Trophoblast cell (in vitro differentiated cells and primary cell): ENCODE results near the gene DNAH2.

ENCODE experiments used
- DNase-seq, 2 donors: peaks; one replicate each; pipeline ENCODE4 v3.0.0-alpha.2; 2016
- H2AFZ ChIP-seq: 2 replicates; pipeline ENCODE4 v1.6.1; 2013; ENCODE audit warnings: low read length, moderate library complexity, mild to moderate bottlenecking; ENCODE audit not compliant: insufficient read depth, poor library complexity
- H2AK5ac ChIP-seq: 2 replicates; pipeline ENCODE4 v1.6.1; 2013; ENCODE audit warnings: mild to moderate bottlenecking, low read length
- H2BK120ac ChIP-seq: 2 replicates; pipeline ENCODE4 v1.6.1; 2013; ENCODE audit warnings: low read length, mild to moderate bottlenecking, moderate library complexity; ENCODE audit not compliant: insufficient read depth, poor library complexity
- H2BK12ac ChIP-seq: 2 replicates; pipeline ENCODE4 v1.6.1; 2013; ENCODE audit warnings: mild to moderate bottlenecking, low read length, moderate library complexity
- H2BK5ac ChIP-seq: 2 replicates; pipeline ENCODE4 v1.6.1; 2013; ENCODE audit warnings: low read length, low read depth, moderate library complexity, mild to moderate bottlenecking; ENCODE audit not compliant: poor library complexity
- H3K14ac ChIP-seq: 2 replicates; pipeline ENCODE4 v1.6.1; 2013; ENCODE audit warnings: mild to moderate bottlenecking, low read length
- H3K18ac ChIP-seq: 2 replicates; pipeline ENCODE4 v1.6.1; 2013; ENCODE audit warnings: mild to moderate bottlenecking, low read length
- H3K23ac ChIP-seq: 2 replicates; pipeline ENCODE4 v1.6.1; 2013; ENCODE audit warnings: low read length
- H3K27ac ChIP-seq: 2 replicates; pipeline ENCODE4 v1.5.1; 2013; ENCODE audit warnings: low read depth, mild to moderate bottlenecking, inconsistent platforms, low read length, moderate library complexity
- H3K27me3 ChIP-seq: 2 replicates; pipeline ENCODE4 v1.6.1; 2013; ENCODE audit warnings: inconsistent platforms, mild to moderate bottlenecking, low read length, moderate library complexity; ENCODE audit not compliant: insufficient read depth
- H3K36me3 ChIP-seq, 2 experiments: 1 replicate in 1 of 2; 2 replicates in 1 of 2; pipeline ENCODE4 v1.6.1; 2013; ENCODE audit warnings: low read length in 2 of 2, mild to moderate bottlenecking in 2 of 2, moderate library complexity in 1 of 2; ENCODE audit not compliant: insufficient read depth in 2 of 2, control insufficient read depth in 1 of 2
- H3K4ac ChIP-seq: 2 replicates; pipeline ENCODE4 v1.6.1; 2013; ENCODE audit warnings: low read depth, mild to moderate bottlenecking, low read length, moderate library complexity
- H3K4me1 ChIP-seq, 2 experiments: 1 replicate in 1 of 2; 2 replicates in 1 of 2; pipeline ENCODE4 v1.6.1; 2013; ENCODE audit warnings: low read length in 2 of 2, mild to moderate bottlenecking in 2 of 2, moderate library complexity in 1 of 2; ENCODE audit not compliant: insufficient read depth in 2 of 2, control insufficient read depth in 1 of 2
- H3K4me2 ChIP-seq: 2 replicates; pipeline ENCODE4 v1.6.1; 2013; ENCODE audit warnings: inconsistent platforms, mild to moderate bottlenecking, low read length, moderate library complexity
- H3K4me3 ChIP-seq: 2 replicates; pipeline ENCODE4 v1.5.1; 2013; ENCODE audit warnings: mild to moderate bottlenecking, low read depth, low read length, inconsistent platforms
- H3K79me1 ChIP-seq: one replicate; pipeline ENCODE4 v1.6.1; 2013; ENCODE audit warnings: low read length
- H3K79me2 ChIP-seq: 2 replicates; pipeline ENCODE4 v1.6.1; 2013; ENCODE audit warnings: low read length, mild to moderate bottlenecking; ENCODE audit not compliant: control insufficient read depth, insufficient read depth, poor library complexity
- H3K9ac ChIP-seq: 2 replicates; pipeline ENCODE4 v1.6.1; 2013; ENCODE audit warnings: mild to moderate bottlenecking, low read length
- H3K9me3 ChIP-seq: 2 replicates; pipeline ENCODE4 v1.6.1; 2013; ENCODE audit warnings: low read depth, mild to moderate bottlenecking, control low read depth, inconsistent platforms, low read length; ENCODE audit not compliant: insufficient read depth
- H4K12ac ChIP-seq: 2 replicates; pipeline ENCODE4 v1.6.1; 2013; ENCODE audit warnings: low read depth, mild to moderate bottlenecking, low read length, moderate library complexity
- H4K8ac ChIP-seq: 2 replicates; pipeline ENCODE4 v1.6.1; 2013; ENCODE audit warnings: low read depth, mild to moderate bottlenecking, low read length, moderate library complexity
- H4K91ac ChIP-seq: one replicate; pipeline ENCODE4 v1.6.1; 2013; ENCODE audit warnings: low read depth, mild to moderate bottlenecking, low read length, moderate library complexity
- WGBS: extraction: QIAGEN DNeasy Blood & Tissue Kit; methylation state at CpG from one replicate; pipeline ENCODE4 v1.1.7; 2013; ENCODE audit warnings: missing lambda C conversion rate; ENCODE audit not compliant: insufficient read length, insufficient coverage; ENCODE audit errors: extremely low coverage; 5-methylcytosine and 5-hydroxymethylcytosine counted together

The DNAH2 gene

DNA sequence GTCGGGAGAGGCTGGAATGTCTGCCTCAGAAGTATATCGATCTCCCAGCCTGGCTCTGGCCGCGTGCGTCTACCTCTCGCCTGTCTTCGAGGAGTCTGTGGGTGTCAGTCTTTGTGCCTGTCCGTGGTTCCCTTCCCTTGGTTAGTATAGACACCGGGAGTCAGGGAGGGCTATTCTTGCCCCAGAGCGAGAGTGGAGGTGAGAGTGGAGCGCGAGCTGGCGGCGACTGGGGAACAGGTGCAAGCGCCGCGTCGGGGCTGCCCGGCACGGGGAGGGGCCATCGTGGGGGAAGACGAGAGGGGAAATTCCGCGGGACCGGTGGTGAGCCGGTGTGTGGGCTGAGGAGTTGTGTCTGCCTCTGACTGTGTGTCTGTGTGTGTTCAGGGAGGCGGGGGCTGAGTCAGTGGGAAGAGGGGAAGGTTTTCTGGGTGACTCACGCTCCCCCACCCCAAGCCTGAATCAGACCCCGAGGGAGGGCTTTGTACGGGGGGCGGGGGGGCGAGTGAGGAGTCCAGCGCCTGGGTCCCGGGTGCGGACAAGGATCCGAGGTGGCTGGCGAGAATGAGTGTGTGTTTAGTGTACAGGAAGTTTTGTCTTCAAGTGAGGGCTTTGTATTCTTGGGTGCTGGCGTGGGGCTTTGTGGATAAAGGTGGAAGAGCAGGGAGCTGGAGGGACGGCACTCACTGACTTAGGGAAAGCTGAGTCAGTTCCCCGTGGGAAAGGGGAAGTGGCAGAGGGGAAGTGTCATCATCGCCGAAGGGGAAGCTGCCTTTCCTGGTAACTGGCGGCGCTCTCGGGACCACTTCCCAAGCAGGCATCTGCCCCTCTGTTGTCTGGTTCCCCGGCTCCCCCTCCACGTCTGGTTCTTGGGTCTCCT lies 125.1 kb downstream of the DNAH2 start:
- WGBS, result no CpG with 5 or more reads among the region's 47 CpGs
- Histone ChIP-seq H3K23ac (no peak overlapping the region), H2AFZ (peak overlapping the region; percentile 56), H3K4ac (peak overlapping the region; percentile 64), H4K8ac (peak overlapping the region; percentile 88), H3K79me1 (peaks cover 39% of the 10 kb centered on the region), H3K9me3 (peaks cover 3% of the 10 kb centered on the region), H2BK120ac (peak overlapping the region; percentile 93), H3K4me2 (peak overlapping the region; percentile 98), H3K4me3 (peak overlapping the region; percentile 77), H2BK5ac (peak overlapping the region; percentile 97), H3K36me3 (peaks cover 29 to 35% of the 10 kb centered on the region in 2 experiments), H3K79me2 (peaks cover 31% of the 10 kb centered on the region), H3K14ac (peak overlapping the region; percentile 96), H3K27ac (peak overlapping the region; percentile 99), H2AK5ac (peak overlapping the region; percentile 90), H4K12ac (peak overlapping the region; percentile 81), H4K91ac (peak overlapping the region; percentile 86), H3K9ac (peak overlapping the region; percentile 78), H2BK12ac (peak overlapping the region; percentile 80), H3K4me1 (peaks cover 28 to 31% of the 10 kb centered on the region in 2 experiments), H3K27me3 (no peaks in the 10 kb centered on the region), H3K18ac (peak overlapping the region; percentile 87)
- DNase-seq, result peak; percentile 89 to 90

GRCh38 chr17:7843257-7843535 lies 125.7 kb downstream of the DNAH2 start:
- Histone ChIP-seq H3K27me3 (no peaks in the 10 kb centered on the region), H3K4me3 (peak overlapping the region; percentile 77), H3K4ac (peak overlapping the region; percentile 64), H3K79me2 (peaks cover 31% of the 10 kb centered on the region), H4K91ac (peak overlapping the region; percentile 86), H3K4me2 (peak overlapping the region; percentile 98), H2AK5ac (peak overlapping the region; percentile 90), H2BK5ac (peak overlapping the region; percentile 97), H3K27ac (peak overlapping the region; percentile 99), H3K18ac (peak overlapping the region; percentile 87), H3K36me3 (peaks cover 34 to 40% of the 10 kb centered on the region in 2 experiments), H3K79me1 (peaks cover 39% of the 10 kb centered on the region), H3K4me1 (peaks cover 28 to 31% of the 10 kb centered on the region in 2 experiments), H3K14ac (peak overlapping the region; percentile 96), H4K8ac (peak overlapping the region; percentile 75), H2BK12ac (peak overlapping the region; percentile 47), H2AFZ (peak overlapping the region; percentile 20), H4K12ac (peak overlapping the region; percentile 81), H2BK120ac (peak overlapping the region; percentile 93), H3K9me3 (peaks cover 3% of the 10 kb centered on the region), H3K23ac (peak overlapping the region; percentile 2), H3K9ac (peak overlapping the region; percentile 78)
- no CpG with 5 or more reads among the region's 17 CpGs for WGBS
- DNase-seq, result no peak

GRCh38 chr17:7843536-7844291 lies 126.2 kb downstream of the DNAH2 start:
- peak overlapping the region; percentile 97 for H2BK5ac ChIP-seq
- peak overlapping the region; percentile 81 for H4K12ac ChIP-seq
- peak overlapping the region; percentile 78 for H3K9ac ChIP-seq
- H3K4ac ChIP-seq, result peak overlapping the region; percentile 66
- H3K79me2 ChIP-seq, result peaks cover 30% of the 10 kb centered on the region
- peaks cover 35% of the 10 kb centered on the region for H3K79me1 ChIP-seq
- peak overlapping the region; percentile 90 for H2AK5ac ChIP-seq
- peaks cover 27 to 28% of the 10 kb centered on the region in 2 experiments for H3K4me1 ChIP-seq
- peak overlapping the region; percentile 99 for H3K27ac ChIP-seq
- H2BK12ac ChIP-seq, result peak overlapping the region; percentile 47
- peak overlapping the region; percentile 96 for H3K14ac ChIP-seq
- H3K27me3 ChIP-seq, result no peaks in the 10 kb centered on the region
- H4K91ac ChIP-seq, result peak overlapping the region; percentile 86
- peak overlapping the region; percentile 77 for H3K4me3 ChIP-seq
- peak overlapping the region; percentile 98 for H3K4me2 ChIP-seq
- no peak overlapping the region for H3K23ac ChIP-seq
- H3K18ac ChIP-seq, result peak overlapping the region; percentile 87
- peak overlapping the region; percentile 75 for H4K8ac ChIP-seq
- H3K9me3 ChIP-seq, result peaks cover 3% of the 10 kb centered on the region
- DNase-seq, result peak; percentile 87 to 90
- H2BK120ac ChIP-seq, result peak overlapping the region; percentile 93
- WGBS, result no CpG with 5 or more reads among the region's 61 CpGs
- H3K36me3 ChIP-seq, result peaks cover 39 to 45% of the 10 kb centered on the region in 2 experiments
- H2AFZ ChIP-seq, result no peak overlapping the region
